AG04450 (cell line): Measurements from ENCODE around the gene PLEKHJ1. TPM values are rescaled to one million over a fixed set of nuclear protein-coding genes. Genes with fewer than 3 reads are reported as not detected.

Source experiments
- CTCF ChIA-PET: fragments of 300-600, 350-600 bp; formaldehyde crosslinking; extraction: SDS; loops from one replicate; lab custom pipeline; 2022; ENCODE audit warnings: antibody characterized with exemption, inconsistent platforms; lab: Charles Lee
- POLR2A ChIA-PET: fragments of 350-600 bp; formaldehyde crosslinking; extraction: SDS; loops from one replicate; lab custom pipeline; 2021; ENCODE audit warnings: antibody characterized with exemption, inconsistent platforms; lab: Yijun Ruan, JAX
- DNase-seq: peaks from one replicate; pipeline ENCODE4 v3.0.0-alpha.2; 2011; ENCODE audit warnings: low read depth, low spot score
- H3K27ac ChIP-seq: one replicate; pipeline ENCODE4 v1.5.1; 2012; ENCODE audit warnings: low read depth, low read length, control low read depth
- H3K27me3 ChIP-seq: one replicate; pipeline ENCODE4 v1.6.0; 2012; ENCODE audit warnings: low read length; ENCODE audit not compliant: control insufficient read depth, insufficient read depth
- H3K4me3 ChIP-seq: 2 replicates; pipeline ENCODE4 v1.5.1; 2011; ENCODE audit warnings: mild to moderate bottlenecking, low read depth, low read length, control low read depth
- H3K9me3 ChIP-seq: 2 replicates; pipeline ENCODE4 v1.5.1; 2012; ENCODE audit warnings: low read length; ENCODE audit not compliant: control insufficient read depth, insufficient read depth
- CTCF ChIP-seq: IDR thresholded peaks from 2 replicates; pipeline ENCODE4 v1.5.1; 2011; ENCODE audit warnings: low read depth, low read length, control low read depth, inconsistent platforms
- polyA plus RNA-seq: library from polyadenylated mRNA; depleted of rRNA; stranded (reverse); fragments of >200 nt; gene quantifications from 2 replicates; pipeline ENCODE4 v1.2.3, GENCODE V29; 2011

PLEKHJ1 gene
- polyA plus RNA-seq, 1 experiment = 38.7 TPM

DNA sequence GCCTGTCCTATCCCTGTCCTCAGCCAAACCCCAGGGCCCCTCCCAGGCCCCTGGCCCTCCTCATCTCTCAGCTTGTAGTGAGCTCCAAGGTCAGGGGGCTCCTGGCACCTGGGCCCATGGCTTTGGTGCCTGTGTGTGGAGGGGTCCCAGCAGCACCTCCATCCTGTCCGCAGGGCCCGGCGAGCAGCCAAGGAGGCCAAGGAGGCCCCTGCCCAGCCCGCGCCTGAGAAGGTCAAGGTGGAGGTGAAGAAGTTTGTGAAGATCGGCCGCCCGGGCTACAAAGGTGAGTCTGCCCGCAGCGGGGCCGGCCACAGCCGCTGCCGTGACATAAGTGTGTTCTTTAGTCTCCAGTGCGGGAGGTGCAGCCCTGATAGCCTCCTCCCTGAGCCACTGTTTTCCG, 9.1 kb upstream of the PLEKHJ1 start:
- Histone ChIP-seq H3K27me3 (peaks cover 7% of the 10 kb centered on the region), H3K4me3 (no peak overlapping the region), H3K27ac (no peak overlapping the region), H3K9me3 (no peaks in the 10 kb centered on the region; the same call in 1 of the 2 replicates)
- DNase-seq = no peak
- no peak for TF ChIP-seq CTCF
- CTCF ChIA-PET = no interaction called here
- POLR2A ChIA-PET = no interaction called here

GRCh38 chr19:2244486-2244885, 8.4 kb upstream of the PLEKHJ1 start:
- no peak for DNase-seq
- ChIA-PET CTCF (no interaction called here), POLR2A (no interaction called here)
- Histone ChIP-seq H3K4me3 (no peak overlapping the region), H3K9me3 (no peaks in the 10 kb centered on the region; the same call in 1 of the 2 replicates), H3K27me3 (peaks cover 2% of the 10 kb centered on the region), H3K27ac (no peak overlapping the region)
- no peak for TF ChIP-seq CTCF

GRCh38 chr19:2244125-2244411, 7.9 kb upstream of the PLEKHJ1 start:
- TF ChIP-seq CTCF = no peak
- POLR2A ChIA-PET = no interaction called here
- no peak overlapping the region for H3K4me3 ChIP-seq
- no peaks in the 10 kb centered on the region; the same call in 1 of the 2 replicates for H3K9me3 ChIP-seq
- DNase-seq = no peak
- no peak overlapping the region for H3K27ac ChIP-seq
- CTCF ChIA-PET = no interaction called here
- no peaks in the 10 kb centered on the region for H3K27me3 ChIP-seq

- Histone ChIP-seq H3K27ac (no peak overlapping the region), H3K27me3 (no peaks in the 10 kb centered on the region), H3K4me3 (no peak overlapping the region), H3K9me3 (no peaks in the 10 kb centered on the region; the same call in 1 of the 2 replicates)
- CTCF ChIA-PET = no interaction called here
- POLR2A ChIA-PET = interaction anchor here (0.6 kb wide), 1 partner anchor 462 kb away, joined by 3 read pairs; no protein-coding TSS in a partner anchor
- no peak for DNase-seq
- no peak for TF ChIP-seq CTCF
Measured at GRCh38 chr19:2243274-2244124, 7.4 kb upstream of the PLEKHJ1 start.

GRCh38 chr19:2242816-2243215, 6.7 kb upstream of the PLEKHJ1 start:
- Histone ChIP-seq H3K9me3 (no peaks in the 10 kb centered on the region; the same call in 1 of the 2 replicates), H3K4me3 (no peak overlapping the region), H3K27me3 (no peaks in the 10 kb centered on the region), H3K27ac (no peak overlapping the region)
- CTCF ChIA-PET = no interaction called here
- POLR2A ChIA-PET = interaction anchor here (0.6 kb wide), 1 partner anchor 463 kb away, joined by 3 read pairs; no protein-coding TSS in a partner anchor
- no peak for TF ChIP-seq CTCF
- no peak for DNase-seq
